GM19372 (cell line): ENCODE data around the gene POU2F1.

Experiments
- ATAC-seq: cut with Tn5 transposase; IDR thresholded peaks from one replicate; pipeline ENCODE4 v1.9.1; 2021; ENCODE audit warnings: mild to moderate bottlenecking, low read depth, moderate library complexity; ENCODE audit not compliant: unreplicated experiment

POU2F1 gene

DNA sequence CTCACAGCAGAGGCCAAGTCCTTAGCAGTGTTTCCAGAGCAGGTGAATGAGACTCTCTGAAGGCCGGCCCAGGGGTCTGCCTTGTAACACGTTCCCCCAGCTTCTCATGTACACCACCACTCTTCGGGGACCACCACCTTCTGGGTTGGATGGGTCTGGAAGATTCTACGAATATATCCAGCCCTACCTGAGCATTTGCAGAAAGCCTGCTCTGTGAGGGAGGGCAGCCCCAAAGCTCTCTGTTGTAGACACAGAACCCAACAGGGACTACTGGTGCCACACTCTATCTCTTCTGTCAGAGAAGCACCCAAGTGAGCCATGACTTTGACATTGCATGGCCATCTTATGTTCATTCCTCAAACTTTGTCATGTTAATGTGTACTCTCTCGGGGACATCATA, 235.8 kb downstream of the POU2F1 start:
- ATAC-seq = no peak

DNA sequence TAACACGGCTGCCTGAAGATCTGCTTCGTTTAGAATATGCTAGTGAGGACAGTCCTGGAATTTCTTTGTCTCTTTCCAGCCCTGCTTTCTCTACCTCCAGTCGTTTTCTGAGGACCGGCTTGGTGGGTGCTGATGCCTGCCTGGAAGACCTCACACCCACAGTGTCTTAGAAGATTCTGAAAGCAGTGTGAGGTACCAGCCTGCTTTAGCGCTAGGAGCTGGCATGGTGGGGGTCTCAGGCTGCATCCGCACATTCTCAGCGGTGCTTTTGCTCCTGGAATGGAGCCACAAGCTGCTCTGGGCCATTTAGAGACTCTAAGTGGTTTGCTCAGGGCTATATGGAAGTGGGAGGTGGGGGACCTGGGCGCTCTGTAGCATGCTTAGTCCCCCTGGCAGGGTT, 236.2 kb downstream of the POU2F1 start:
- no peak for ATAC-seq

DNA sequence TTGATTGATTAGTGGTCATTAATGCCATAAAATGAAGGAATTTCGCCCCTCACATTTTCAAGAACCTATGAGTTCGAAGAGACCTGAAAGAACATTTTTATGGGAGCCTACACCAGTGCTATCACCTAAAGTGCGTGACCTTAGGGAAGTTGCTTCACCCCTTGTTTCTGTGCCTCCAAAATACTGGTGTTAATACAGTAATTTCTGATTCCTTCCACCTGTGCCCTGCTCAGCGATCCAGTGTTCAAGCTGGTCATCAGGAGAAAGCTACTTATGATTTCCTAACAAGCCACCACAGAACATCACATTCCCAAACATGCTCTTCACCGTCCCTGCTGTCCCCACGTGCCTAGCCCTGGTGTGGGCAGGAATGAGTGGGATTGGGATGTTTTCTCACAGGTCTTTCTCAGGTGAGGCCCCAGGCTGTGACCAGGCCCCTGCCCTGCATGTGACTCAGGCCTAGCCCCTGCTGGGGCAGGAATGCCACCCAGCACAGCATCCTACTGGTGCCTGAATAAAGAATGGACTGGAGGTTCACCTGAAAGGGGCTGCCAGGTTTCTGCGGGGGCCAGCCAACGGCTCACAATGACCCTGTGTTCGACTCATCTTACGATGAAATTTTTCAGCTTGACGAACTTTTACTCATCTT, 237.4 kb downstream of the POU2F1 start:
- ATAC-seq = no peak

DNA sequence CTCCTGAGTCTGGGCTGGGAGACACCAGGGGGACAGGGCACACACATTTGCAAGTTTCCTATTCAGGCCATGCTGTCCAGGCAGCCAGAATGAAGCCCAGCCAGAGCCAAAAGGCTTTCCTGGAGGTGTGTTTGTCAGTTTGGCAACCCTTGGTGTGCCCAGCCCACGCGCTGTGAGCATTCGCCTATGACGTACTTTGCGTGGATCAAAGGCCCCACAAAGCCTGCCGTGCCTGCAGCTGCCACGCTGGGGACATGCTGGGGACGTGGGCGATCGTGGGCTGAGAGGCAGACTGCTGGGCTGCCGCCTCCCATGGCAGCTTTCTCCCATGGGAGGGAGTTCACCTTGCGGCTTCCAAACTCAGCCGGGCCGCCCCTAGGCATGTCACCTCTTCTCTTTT, 240.2 kb downstream of the POU2F1 start:
- no peak for ATAC-seq

DNA sequence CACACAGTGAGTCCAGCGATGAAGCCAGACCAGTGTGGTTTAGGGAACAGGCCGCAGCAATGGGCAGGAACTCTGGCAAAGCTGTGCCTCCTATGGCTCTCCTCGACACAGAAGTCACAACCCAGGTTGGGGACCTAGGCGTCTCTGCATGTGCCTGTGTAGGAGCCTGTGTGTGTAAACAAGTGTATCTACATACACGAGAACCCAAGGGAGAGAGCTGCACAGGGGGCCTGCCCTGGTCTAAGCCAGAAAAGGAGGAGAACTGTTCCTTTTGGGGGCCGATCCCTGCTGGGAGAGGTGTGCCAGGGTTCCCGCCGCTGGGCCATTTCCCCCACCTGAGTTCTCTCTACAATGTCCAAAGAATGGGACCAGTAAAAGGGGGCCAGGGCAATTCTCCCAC, 241.7 kb downstream of the POU2F1 start:
- ATAC-seq = no peak

DNA sequence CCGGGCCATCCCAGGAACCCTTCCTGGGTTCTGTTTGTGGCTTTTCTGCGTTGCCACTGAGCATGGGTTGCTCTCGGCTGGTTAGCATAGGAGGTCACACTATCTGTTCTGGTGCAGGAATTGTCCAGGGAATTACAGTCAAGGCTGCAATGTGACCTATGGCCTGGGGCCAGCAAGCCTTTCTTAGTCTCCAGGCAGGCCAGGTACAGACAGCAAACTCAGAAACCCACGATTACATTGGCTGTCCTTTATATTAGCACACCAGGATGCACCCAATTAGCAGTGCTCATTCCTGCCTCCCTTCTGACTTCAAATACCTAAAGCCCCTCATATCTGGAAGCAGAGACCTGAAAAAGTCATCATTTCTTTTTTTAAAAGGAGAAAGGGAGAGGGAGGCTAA, 242.4 kb downstream of the POU2F1 start:
- no peak for ATAC-seq

DNA sequence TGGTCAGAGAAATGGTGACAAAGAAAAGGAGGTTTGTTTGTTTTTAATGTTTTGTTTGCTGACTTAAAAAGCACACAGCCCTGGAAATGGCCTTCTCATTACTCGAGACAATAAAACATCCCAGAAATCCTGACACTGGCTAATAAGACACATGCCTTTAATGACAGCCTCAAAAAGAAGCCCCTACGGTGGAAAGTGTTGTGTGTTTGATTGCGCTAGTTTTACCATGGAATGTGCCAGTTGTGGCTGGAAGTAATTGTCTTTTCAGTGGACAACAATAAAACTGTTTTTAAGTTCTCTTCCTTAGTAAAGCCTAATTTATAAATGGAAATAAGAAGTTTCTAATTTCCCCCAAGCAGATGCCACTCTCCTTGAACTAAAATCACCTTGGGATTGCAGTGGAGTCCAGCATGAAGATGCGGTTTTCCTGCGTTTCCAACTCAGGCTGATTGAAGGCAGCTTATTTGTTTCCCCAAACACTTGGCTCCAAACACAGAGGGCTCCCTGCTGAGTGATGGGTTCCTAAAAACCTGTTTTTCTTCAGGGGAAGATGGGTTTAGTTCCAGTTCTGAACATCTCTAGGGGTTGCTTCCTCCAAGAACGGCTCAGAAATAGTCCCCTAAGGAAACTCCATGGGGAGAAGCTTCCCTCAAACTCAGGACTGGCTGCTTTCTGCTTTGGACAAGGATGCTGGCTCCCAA, 243.3 kb downstream of the POU2F1 start:
- no peak for ATAC-seq

DNA sequence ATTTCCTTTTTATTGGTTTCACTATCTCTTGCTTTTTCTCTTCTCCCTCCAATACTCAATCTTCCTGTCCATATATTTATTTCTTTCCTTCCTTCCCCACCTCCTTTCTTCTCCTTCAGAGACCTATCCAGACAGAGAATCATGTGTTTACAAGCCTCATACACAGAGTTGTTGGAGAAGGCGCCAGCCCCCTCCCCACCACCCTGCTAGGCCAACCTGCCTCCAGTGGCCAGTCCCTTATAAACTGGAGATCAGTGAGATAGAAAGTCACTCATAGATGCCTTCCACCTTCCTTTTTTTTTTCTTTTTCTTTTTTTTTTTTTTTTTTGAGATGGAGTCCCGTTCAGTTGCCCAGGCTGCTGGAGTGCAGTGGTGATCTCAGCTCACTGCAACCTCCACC, 244.3 kb downstream of the POU2F1 start:
- no peak for ATAC-seq

DNA sequence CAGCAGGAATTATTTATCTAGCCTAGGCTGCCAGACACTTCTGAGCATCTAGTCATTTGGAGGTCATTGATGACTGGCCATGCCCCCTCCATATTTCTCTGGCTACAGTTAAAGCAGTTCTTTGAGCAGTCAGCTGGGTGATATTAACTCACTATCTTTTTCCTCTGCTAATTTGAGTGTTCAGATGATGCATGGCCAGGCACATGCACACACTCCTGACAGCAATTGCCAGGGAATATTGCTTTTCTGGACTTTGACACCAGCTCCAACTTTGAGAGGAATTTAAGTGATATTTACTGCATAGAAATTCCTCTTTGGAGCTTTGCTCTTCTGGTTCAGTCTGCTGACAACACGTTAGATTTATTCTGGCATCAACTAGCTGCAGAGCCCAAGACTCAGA, 245.1 kb downstream of the POU2F1 start:
- no peak for ATAC-seq

DNA sequence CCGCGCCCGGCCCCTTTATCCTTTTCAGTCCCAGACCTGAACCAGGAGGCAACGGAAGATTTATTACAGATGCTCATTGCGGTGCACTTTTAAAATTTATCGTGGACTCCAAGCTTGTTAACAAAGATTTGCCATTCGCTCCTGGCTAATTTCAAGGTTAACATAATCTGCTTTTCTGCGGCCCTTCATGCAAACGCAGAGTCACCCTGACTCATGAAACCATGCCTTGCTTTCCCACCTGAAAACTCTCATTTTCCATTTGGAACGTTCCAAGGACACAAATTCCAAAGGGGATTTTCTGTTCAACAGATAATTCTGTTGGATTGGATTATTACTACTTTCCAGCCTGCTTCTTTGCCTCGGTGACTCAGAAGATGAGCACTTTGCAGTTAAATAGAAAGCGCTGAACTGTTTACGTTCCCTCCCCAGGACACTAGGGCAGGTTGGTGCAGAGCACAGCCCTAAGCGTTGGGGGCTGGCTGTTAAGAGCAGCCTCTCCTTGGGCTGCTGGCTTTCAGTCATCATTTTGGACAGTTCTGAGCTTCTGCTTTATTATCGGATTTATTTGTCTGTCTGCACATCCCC, 246.5 kb downstream of the POU2F1 start:
- no peak for ATAC-seq

DNA sequence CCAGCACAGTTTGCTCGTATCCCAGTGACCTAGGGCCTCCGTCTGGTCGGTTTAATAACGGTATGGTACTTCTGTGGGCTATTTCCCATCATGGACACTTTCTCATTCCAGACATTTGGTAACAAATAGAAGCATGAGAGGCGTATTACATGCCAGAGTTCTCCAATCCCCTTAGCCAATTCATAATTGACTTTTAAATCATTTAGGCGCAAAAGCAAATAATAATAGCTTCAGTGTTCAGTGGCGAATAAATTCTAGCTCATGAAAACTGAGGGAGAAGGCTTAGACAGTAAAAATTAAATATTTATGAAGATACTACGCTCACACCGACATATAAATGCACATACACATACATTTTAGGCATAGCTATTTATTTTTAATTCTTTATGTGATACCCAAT, 247.1 kb downstream of the POU2F1 start:
- no peak for ATAC-seq

DNA sequence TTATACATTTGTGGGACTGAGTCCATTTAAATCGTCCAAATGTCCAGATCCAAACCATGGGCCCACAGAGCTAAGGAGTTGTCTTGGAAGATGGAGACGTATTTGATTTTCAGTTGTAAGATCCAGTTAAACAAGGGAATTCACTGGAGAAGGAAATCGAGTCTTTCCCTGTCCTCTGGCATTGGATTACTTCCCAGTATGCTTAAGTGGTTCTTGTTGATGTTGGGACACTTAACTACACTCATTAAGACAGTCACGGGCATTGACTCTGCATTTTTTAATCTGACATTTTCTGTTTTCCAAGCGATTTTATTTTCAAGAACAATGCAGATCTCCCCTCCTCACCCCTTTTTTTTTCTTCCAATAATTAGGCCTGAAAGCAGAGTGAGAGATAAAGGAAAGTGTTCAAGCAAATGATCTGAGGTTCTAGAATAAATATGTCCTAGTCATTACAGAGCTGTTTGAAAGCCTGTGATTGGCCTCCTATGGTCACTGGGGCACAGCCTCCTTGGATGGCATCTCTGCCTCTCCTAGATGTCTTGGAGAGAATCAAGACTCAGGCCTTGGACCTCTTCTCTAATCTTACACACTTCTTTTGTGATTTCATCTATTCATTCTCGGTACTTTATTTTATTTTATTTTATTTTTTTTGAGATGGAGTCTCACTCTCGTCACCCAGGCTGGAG, 248.7 kb downstream of the POU2F1 start:
- ATAC-seq = no peak

DNA sequence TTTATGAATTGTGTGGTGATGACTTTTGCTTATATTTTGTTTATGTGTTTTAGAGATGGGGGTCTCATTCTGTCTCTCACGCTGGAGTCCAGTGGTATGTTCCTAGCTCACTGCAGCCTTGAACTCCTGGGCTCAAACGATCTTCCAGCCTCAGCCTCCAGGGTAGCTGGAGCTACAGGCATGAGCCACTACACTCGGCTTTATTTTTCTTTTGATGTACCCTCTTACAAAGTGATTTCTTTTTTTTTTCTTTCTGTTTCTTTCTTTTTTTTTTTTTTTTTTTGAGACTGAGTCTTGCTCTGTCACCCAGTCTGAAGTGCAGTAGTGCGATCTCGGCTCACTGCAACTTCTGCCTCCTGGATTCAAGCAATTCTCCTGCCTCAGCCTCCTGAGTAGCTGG, 250.9 kb downstream of the POU2F1 start:
- no peak for ATAC-seq

DNA sequence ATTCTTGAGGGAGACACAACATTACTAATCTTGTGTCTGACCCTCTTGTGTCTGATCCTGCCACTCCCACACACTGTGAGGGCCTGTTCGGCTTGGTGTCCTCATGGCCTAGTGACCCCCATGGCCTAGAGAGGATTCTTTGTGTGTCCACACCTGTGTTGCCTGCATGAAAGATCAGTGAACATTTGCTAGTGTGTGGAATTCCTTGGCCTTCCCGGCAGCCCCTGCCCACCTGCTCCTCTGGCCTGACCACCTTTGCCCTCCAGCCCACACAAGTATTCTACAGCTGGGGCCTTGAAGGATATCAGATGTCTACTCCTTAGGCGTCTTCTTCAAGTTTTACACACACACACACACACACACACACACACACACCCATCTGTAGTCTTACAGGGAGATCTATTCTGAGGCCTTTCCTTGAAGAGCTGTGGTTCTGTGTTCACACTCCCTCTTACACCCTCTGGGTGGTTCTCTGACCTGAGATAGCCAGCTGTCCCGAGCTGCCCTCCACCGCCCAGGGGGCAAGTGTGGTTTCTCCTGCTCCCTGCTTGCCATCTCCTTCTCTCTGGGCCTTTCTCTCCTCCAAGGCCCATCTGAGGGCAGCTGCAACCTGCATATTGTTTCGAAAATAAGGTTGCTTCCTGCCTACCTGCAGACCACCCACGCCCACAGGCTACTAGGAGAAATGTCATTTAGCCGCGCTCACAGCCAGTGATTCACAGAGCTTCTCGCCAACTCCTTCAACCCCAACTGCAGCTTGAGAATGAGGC, 252.3 kb downstream of the POU2F1 start:
- ATAC-seq = no peak

DNA sequence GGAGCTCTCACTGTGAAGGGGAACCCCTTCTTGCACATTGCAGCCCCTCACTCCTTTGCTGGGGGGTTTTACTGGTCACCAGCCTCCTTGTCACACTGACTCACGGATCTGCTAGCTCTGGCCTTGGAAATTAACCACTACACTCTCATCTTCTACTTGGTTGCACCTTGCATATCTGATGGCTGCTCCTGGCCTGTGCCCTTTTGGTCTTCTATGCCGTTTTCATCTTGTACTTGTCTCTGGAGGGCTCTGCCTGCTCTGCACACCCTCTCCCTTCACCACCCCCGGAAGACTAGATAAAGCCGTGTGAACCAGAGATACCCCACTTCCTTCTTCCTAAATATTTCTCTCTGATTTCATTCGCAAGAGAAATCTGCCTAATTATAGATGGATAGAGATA, 253.1 kb downstream of the POU2F1 start:
- ATAC-seq = no peak

DNA sequence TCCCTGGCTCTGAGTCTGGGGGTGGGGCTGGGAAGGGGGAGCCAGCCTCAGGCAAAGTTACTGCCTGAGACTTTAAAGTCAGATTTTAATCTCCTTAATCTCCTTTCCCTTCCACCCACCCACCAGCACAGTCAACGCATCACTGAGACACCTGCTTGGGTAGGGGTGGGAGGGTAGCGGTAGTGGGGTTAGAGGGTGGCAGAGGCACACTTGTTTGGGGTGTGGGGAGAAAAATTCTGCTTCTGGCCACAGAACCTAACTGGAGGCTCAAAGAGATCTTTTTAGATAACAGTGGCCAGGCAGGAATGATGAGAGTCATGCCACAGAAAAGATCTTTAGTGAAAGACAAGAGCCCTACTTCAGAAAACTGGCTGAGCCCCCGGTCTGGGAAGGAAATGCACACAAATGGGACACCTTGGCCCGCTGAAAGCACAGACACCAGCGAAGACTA, 253.5 kb downstream of the POU2F1 start:
- no peak for ATAC-seq

DNA sequence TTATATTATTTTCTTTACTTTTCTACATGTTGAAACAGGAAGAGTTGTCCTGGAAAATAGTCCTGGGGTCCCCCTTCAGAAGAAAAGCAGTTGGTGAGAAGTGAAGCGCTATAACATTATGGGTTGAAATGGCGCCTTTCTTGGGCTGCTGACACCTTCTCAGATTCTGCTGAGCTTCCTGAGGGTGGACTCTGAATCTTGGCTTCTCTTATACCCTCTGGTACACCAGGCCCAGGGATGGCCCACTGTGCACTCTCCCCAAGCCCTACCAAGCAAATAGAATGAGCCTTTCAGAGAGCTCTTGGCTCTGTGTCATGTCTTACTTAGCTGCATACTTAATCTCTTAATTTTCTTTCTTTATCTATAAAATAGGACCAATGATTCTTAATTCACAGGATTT, 255.4 kb downstream of the POU2F1 start:
- ATAC-seq = no peak
